CD14-positive monocyte (primary cell): ENCODE measurements around the gene MTNR1A. TPM values are rescaled to one million over a fixed set of nuclear protein-coding genes. Genes with fewer than 3 reads are reported as not detected.

ENCODE experiments used
- DNase-seq, 3 donors: peaks; one replicate each; pipeline ENCODE4 v3.0.0-alpha.2; 2011 to 2022
- H2AFZ ChIP-seq: 2 replicates; pipeline ENCODE4 v1.6.0; 2012; ENCODE audit warnings: mild to moderate bottlenecking, low read depth, low read length, inconsistent platforms; ENCODE audit not compliant: insufficient read depth, poor library complexity, severe bottlenecking
- H3K27ac ChIP-seq, 2 donors: 1 replicate in 1 of 2; 2 replicates in 1 of 2; pipeline ENCODE4 v1.5.1; 2012 to 2013; ENCODE audit warnings: low read length in 2 of 2, control low read depth in 1 of 2, inconsistent platforms in 1 of 2, low read depth in 1 of 2, mild to moderate bottlenecking in 1 of 2
- H3K27me3 ChIP-seq, 2 donors: one replicate each; pipeline versions ENCODE4 v1.6.0 to v1.6.1; 2011 to 2013; ENCODE audit warnings: low read length in 2 of 2; ENCODE audit not compliant: control insufficient read depth in 2 of 2, insufficient read depth in 2 of 2
- H3K36me3 ChIP-seq, 2 donors: replicated peaks in 1 of 2; 1 replicate in 1 of 2; 2 replicates in 1 of 2; pipeline versions ENCODE4 v1.5.1 to v1.6.1; 2012 to 2013; ENCODE audit warnings: low read length in 2 of 2, control low read depth in 1 of 2, inconsistent platforms in 1 of 2, mild to moderate bottlenecking in 1 of 2; ENCODE audit not compliant: insufficient read depth in 2 of 2, control insufficient read depth in 1 of 2
- H3K4me1 ChIP-seq, 2 donors: 1 replicate in 1 of 2; 2 replicates in 1 of 2; pipeline versions ENCODE4 v1.5.1 to v1.6.1; 2012 to 2013; ENCODE audit warnings: low read length in 2 of 2, control low read depth in 1 of 2, inconsistent platforms in 1 of 2, mild to moderate bottlenecking in 1 of 2, moderate library complexity in 1 of 2; ENCODE audit not compliant: insufficient read depth in 2 of 2, control insufficient read depth in 1 of 2
- H3K4me2 ChIP-seq: replicated peaks from 2 replicates; pipeline ENCODE3; 2012; ENCODE audit warnings: low read length, moderate library complexity, mild to moderate bottlenecking; ENCODE audit not compliant: poor library complexity, severe bottlenecking; ENCODE audit errors: extremely low read depth
- H3K4me3 ChIP-seq, 3 experiments: fragments of 200-600 bp in 1 of 3; sonication (generic) in 1 of 3; replicated peaks in 1 of 3; 1 replicate in 2 of 3; 2 replicates in 1 of 3; pipeline ENCODE4 v1.5.1; 2011 to 2013; ENCODE audit warnings: low read length in 3 of 3, mild to moderate bottlenecking in 3 of 3, control low read depth in 2 of 3, low read depth in 2 of 3, inconsistent platforms in 1 of 3, moderate library complexity in 1 of 3
- H3K79me2 ChIP-seq: 2 replicates; pipeline ENCODE4 v1.6.0; 2012; ENCODE audit warnings: mild to moderate bottlenecking, control low read depth, inconsistent platforms, low read length, moderate library complexity; ENCODE audit not compliant: insufficient read depth
- H3K9ac ChIP-seq: 2 replicates; pipeline ENCODE4 v1.6.0; 2017; ENCODE audit warnings: low read length, mild to moderate bottlenecking; ENCODE audit not compliant: insufficient read depth, poor library complexity, severe bottlenecking
- H3K9me3 ChIP-seq, 2 donors: replicated peaks in 1 of 2; 1 replicate in 1 of 2; 2 replicates in 1 of 2; pipeline versions ENCODE4 v1.5.1 to v1.6.1; 2012 to 2013; ENCODE audit warnings: low read length in 2 of 2, control low read depth in 1 of 2; ENCODE audit not compliant: control insufficient read depth in 1 of 2, insufficient read depth in 1 of 2
- H4K20me1 ChIP-seq: 2 replicates; pipeline ENCODE4 v1.6.0; 2012; ENCODE audit warnings: mild to moderate bottlenecking, low read length, control low read depth, moderate library complexity; ENCODE audit not compliant: insufficient read depth
- H3K27ac Mint-ChIP-seq, 7 donors: one replicate each; pipeline ENCODE4 v1.8.0; 2020; ENCODE audit warnings: mild to moderate bottlenecking in 7 of 7, mixed read lengths in 7 of 7, moderate library complexity in 6 of 7, inconsistent platforms in 2 of 7
- H3K27me3 Mint-ChIP-seq, 3 donors: one replicate each; pipeline ENCODE4 v1.8.0; 2021 to 2022; ENCODE audit warnings: low read depth in 3 of 3, mild to moderate bottlenecking in 3 of 3, mixed read lengths in 3 of 3, moderate library complexity in 3 of 3, inconsistent platforms in 1 of 3
- H3K36me3 Mint-ChIP-seq, 2 donors: one replicate each; pipeline ENCODE4 v1.8.0; 2020; ENCODE audit warnings: mixed read lengths in 2 of 2, inconsistent platforms in 1 of 2, mild to moderate bottlenecking in 1 of 2
- H3K4me1 Mint-ChIP-seq: one replicate; pipeline ENCODE4 v1.8.0; 2020; ENCODE audit warnings: mild to moderate bottlenecking, mixed read lengths
- H3K4me3 Mint-ChIP-seq, 2 donors: one replicate each; pipeline ENCODE4 v1.8.0; 2020; ENCODE audit warnings: mild to moderate bottlenecking in 2 of 2, mixed read lengths in 2 of 2, moderate library complexity in 1 of 2
- H3K9me3 Mint-ChIP-seq, 7 donors: one replicate each; pipeline ENCODE4 v1.8.0; 2020 to 2022; ENCODE audit warnings: mixed read lengths in 7 of 7, mild to moderate bottlenecking in 6 of 7, moderate library complexity in 6 of 7, inconsistent platforms in 2 of 7
- WGBS: methylation state at CpG from one replicate; pipeline ENCODE4 v1.1.5; 2013; ENCODE audit warnings: missing lambda C conversion rate; ENCODE audit not compliant: insufficient coverage; 5-methylcytosine and 5-hydroxymethylcytosine counted together
- intact Hi-C, 2 donors: fragments of 100-400 bp; cut with micrococcal nuclease; formaldehyde crosslinking; loops; one replicate each; pipeline versions ENCODE4 v1.15.0 to v1.15.1; 2023
- polyA plus RNA-seq, 3 donors: library from polyadenylated mRNA; depleted of rRNA in 1 of 3; unstranded in 2 of 3; stranded (reverse) in 1 of 3; fragments of 300-500 nt in 2 of 3; fragments of >200 nt in 1 of 3; fragmentation: Illumina TruSeq in 2 of 3; gene quantifications; 1 replicate in 2 of 3; 2 replicates in 1 of 3; pipeline ENCODE4 v1.2.3, GENCODE V29; 2012 to 2021
- TF ChIP-seq, protein P1 (sequence below): fragments of 200-600 bp; IDR thresholded peaks from one replicate; pipeline ENCODE4 v1.8.0; 2022; ENCODE audit warnings: antibody characterized with exemption, mild to moderate bottlenecking

MTNR1A gene
- polyA plus RNA-seq, 3 donors = not detected

DNA sequence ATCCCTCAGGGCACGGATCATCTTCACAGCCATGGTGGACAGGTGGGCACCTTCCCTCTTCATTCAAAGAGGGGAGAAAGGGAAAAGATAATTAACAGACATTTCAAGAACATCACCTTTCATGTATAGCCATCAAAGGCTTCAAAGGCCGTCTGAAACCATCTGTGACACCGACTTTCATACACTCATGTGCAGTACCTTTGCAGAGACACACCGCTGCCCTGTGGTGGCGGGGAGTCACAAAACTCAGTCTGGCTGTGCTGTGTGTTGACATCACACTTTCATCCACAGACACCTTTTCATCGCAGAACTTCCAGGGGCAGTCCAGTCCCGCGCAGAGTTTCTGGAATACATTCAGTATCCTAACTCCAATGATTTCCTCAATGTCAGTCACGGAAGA, 47.6 kb upstream of the MTNR1A start:
- Mint-ChIP-seq H3K4me3 (no peak overlapping the region), H3K36me3 (no peaks in the 10 kb centered on the region), H3K27me3 (peaks cover 0 to 3% (median 0%) of the 10 kb centered on the region in 3 donors), H3K4me1 (no peaks in the 10 kb centered on the region), H3K27ac (no peak overlapping the region), H3K9me3 (peaks cover 0 to 12% (median 4%) of the 10 kb centered on the region in 7 donors)
- DNase-seq = no peak
- no peaks in the 10 kb centered on the region for H4K20me1 ChIP-seq
- H3K9ac ChIP-seq = no peak overlapping the region
- H3K4me3 ChIP-seq = no peak overlapping the region
- H3K4me2 ChIP-seq = no peak overlapping the region
- 82% methylated on average over 2 of the region's 9 CpGs for WGBS
- no peak overlapping the region for H2AFZ ChIP-seq
- H3K79me2 ChIP-seq = no peaks in the 10 kb centered on the region
- intact Hi-C loops = no loop called here
- H3K36me3 ChIP-seq = no peaks in the 10 kb centered on the region
- H3K4me1 ChIP-seq = no peaks in the 10 kb centered on the region
- peaks cover 0 to 2% of the 10 kb centered on the region in 2 donors for H3K9me3 ChIP-seq
- H3K27me3 ChIP-seq = no peaks in the 10 kb centered on the region
- no peak overlapping the region for H3K27ac ChIP-seq
- TF ChIP-seq, protein P1, sequence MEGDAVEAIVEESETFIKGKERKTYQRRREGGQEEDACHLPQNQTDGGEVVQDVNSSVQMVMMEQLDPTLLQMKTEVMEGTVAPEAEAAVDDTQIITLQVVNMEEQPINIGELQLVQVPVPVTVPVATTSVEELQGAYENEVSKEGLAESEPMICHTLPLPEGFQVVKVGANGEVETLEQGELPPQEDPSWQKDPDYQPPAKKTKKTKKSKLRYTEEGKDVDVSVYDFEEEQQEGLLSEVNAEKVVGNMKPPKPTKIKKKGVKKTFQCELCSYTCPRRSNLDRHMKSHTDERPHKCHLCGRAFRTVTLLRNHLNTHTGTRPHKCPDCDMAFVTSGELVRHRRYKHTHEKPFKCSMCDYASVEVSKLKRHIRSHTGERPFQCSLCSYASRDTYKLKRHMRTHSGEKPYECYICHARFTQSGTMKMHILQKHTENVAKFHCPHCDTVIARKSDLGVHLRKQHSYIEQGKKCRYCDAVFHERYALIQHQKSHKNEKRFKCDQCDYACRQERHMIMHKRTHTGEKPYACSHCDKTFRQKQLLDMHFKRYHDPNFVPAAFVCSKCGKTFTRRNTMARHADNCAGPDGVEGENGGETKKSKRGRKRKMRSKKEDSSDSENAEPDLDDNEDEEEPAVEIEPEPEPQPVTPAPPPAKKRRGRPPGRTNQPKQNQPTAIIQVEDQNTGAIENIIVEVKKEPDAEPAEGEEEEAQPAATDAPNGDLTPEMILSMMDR = no peak

GRCh38 chr4:186599483-186599882, 44.1 kb upstream of the MTNR1A start:
- peak overlapping the region in 1 of 7 donors; percentile 33 for H3K27ac Mint-ChIP-seq
- no peaks in the 10 kb centered on the region for H3K4me1 Mint-ChIP-seq
- no peaks in the 10 kb centered on the region for H3K9me3 ChIP-seq
- H3K4me3 ChIP-seq = no peak overlapping the region
- no peak overlapping the region for H3K4me3 Mint-ChIP-seq
- H3K36me3 ChIP-seq = no peaks in the 10 kb centered on the region
- TF ChIP-seq, protein P1 = no peak
- H2AFZ ChIP-seq = no peak overlapping the region
- H3K27ac ChIP-seq = no peak overlapping the region
- H3K4me1 ChIP-seq = no peaks in the 10 kb centered on the region
- H3K27me3 ChIP-seq = no peaks in the 10 kb centered on the region
- no peak overlapping the region for H3K4me2 ChIP-seq
- no peak overlapping the region for H3K9ac ChIP-seq
- peaks cover 0 to 3% (median 0%) of the 10 kb centered on the region in 3 donors for H3K27me3 Mint-ChIP-seq
- H3K9me3 Mint-ChIP-seq = peaks cover 0 to 5% (median 0%) of the 10 kb centered on the region in 7 donors
- WGBS = 86% methylated on average over 9 of the region's 10 CpGs
- no peaks in the 10 kb centered on the region for H3K36me3 Mint-ChIP-seq
- H3K79me2 ChIP-seq = no peaks in the 10 kb centered on the region
- intact Hi-C loops = no loop called here
- H4K20me1 ChIP-seq = no peaks in the 10 kb centered on the region
- no peak for DNase-seq
